Measurements from ENCODE around the gene STK36.

STK36 gene

DNA sequence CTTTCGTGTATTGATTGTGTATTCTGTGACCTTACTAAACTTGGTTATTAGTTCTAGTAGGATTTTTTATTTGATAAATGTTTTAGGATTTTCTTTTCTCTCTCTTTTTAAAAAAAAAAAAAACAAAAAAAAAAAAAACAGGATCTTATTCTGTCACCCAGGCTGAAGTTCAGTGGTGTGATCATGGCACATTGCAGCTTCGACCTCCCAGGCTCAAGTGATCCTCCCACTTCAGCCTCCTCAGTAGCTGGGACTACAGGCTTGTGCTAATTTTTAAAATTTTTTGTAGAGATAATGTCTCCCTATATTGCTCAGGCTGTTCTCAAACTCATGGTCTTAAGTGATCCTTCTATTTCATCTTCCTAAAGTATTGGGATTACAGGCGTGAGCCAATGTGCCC lies 57.8 kb downstream of the STK36 start:
- TF ChIP-seq, protein P1, sequence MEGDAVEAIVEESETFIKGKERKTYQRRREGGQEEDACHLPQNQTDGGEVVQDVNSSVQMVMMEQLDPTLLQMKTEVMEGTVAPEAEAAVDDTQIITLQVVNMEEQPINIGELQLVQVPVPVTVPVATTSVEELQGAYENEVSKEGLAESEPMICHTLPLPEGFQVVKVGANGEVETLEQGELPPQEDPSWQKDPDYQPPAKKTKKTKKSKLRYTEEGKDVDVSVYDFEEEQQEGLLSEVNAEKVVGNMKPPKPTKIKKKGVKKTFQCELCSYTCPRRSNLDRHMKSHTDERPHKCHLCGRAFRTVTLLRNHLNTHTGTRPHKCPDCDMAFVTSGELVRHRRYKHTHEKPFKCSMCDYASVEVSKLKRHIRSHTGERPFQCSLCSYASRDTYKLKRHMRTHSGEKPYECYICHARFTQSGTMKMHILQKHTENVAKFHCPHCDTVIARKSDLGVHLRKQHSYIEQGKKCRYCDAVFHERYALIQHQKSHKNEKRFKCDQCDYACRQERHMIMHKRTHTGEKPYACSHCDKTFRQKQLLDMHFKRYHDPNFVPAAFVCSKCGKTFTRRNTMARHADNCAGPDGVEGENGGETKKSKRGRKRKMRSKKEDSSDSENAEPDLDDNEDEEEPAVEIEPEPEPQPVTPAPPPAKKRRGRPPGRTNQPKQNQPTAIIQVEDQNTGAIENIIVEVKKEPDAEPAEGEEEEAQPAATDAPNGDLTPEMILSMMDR (IDR thresholded peaks at IDR 0.05; ENCODE audit: unreplicated experiment in 3 of 3), result no peak
- Mint-ChIP-seq H3K9me3 (peaks cover 20% of the 10 kb centered on the region), H3K27me3 (ENCODE audit: low read depth) (no peaks in the 10 kb centered on the region)

DNA sequence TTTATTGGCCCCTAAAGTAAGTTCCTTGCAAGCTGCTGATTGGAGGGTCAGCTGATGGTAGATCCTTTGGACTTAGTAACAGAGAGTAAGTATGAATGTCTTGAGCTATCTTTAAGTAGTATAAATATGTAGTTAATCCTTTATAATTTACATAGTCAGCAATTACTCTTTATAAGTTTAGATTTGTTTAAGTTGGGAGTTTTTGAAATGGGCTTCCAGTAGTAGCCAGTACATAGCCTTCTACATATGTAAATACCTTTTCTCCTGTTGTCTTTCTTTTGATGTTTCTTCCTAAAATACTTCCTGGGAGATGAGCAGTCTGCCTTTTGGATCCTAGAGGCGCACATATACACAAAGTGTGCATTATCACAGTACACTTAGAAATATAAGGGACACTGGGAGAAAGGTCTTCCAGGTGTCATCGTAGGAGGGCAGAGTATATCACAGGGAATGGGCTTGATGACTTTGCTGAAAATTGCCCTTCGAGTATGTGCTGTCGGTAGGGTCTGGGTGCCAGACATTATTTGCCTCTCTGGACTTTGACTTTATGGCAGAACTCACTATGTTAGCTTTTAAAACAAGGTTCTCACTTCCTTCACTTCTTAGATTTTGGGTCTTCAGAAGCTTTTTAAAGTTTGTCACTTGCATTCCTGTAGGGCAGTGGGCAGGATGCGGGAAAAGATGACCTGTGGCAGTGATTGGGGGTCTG lies 60.3 kb downstream of the STK36 start:
- H3K36me3 Mint-ChIP-seq (ENCODE audit: low read depth), result peaks cover 42% of the 10 kb centered on the region
- H3K27me3 Mint-ChIP-seq (ENCODE audit: low read depth), result no peaks in the 10 kb centered on the region
- peaks cover 6% of the 10 kb centered on the region for H3K4me1 Mint-ChIP-seq
- H3K9me3 Mint-ChIP-seq, result peaks cover 10% of the 10 kb centered on the region
- peak overlapping the region in 1 of 3 experiments; percentile 56 for H3K27ac Mint-ChIP-seq
- no peak overlapping the region for H3K4me3 Mint-ChIP-seq
- TF ChIP-seq, protein P1 (IDR thresholded peaks at IDR 0.05; ENCODE audit: unreplicated experiment in 3 of 3), result no peak

More for the DNA sequence above, 57.8 kb downstream of the STK36 start:
- Mint-ChIP-seq H3K4me1 (peaks cover 6% of the 10 kb centered on the region), H3K36me3 (ENCODE audit: low read depth) (peaks cover 61% of the 10 kb centered on the region), H3K27ac (no peak overlapping the region), H3K4me3 (no peak overlapping the region)

DNA sequence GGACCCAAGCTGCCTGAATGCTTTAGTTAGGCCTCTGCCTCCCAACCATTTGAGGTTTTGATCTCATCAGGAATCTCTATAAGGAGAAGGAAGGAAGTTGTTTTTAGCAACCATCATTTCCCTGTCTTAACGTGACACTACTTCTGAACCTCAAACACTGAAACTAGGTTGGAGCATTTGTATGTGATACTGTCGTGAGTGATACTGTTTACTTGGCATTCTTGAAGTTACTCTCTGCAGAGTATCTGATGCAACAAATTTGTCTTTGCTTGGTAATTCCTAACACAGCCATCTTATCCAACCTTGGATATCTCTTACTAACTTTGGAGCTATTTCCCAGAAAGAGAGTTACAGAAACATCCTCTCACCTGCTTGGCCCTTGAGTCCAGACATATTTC lies 60.9 kb downstream of the STK36 start:
- Mint-ChIP-seq H3K4me1 (peaks cover 6% of the 10 kb centered on the region), H3K9me3 (peaks cover 7% of the 10 kb centered on the region), H3K27me3 (ENCODE audit: low read depth) (no peaks in the 10 kb centered on the region), H3K27ac (no peak overlapping the region), H3K4me3 (no peak overlapping the region), H3K36me3 (ENCODE audit: low read depth) (peaks cover 42% of the 10 kb centered on the region)
- TF ChIP-seq, protein P1 (IDR thresholded peaks at IDR 0.05; ENCODE audit: unreplicated experiment in 3 of 3), result no peak

DNA sequence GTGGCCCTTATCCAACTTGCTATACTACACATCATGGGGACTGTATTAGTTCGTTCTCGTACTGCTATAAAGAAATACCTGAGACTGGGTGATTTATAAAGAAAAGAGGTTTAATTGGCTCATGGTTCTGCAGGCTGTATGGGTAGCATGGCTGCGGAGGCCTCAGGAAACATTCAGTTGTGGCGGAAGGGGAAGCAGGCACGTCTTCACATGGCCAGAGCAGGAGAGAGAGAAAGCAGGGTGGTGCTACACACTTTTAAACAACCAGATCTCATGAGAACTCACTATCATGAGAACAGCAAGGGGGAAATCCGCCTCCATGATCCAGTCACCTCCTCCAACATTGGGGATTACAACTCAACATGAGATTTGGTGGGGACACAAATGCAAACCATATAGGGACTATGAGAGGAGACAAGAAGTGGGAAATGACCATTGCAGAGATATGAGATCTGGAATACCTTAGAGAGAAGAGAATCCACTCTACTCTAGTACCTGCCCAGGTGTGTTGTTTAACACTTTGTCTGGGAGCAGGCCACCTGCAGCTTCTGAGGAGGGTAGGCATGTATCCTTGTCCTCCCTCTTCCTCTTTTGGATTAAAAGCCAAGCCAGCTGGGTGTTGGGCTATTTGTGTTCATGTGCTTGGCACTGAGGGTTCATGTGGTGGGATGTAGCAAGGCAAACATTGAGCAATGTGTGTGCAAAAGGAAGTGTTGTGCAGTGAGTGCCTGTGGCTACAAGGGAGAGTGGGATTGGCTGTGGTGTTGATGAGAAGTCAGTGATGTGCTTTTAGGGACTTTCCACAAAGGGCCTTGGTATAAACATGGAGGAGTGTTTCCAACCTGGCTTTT lies 61.5 kb downstream of the STK36 start:
- TF ChIP-seq, protein P1 (IDR thresholded peaks at IDR 0.05; ENCODE audit: unreplicated experiment in 3 of 3), result no peak
- H3K36me3 Mint-ChIP-seq (ENCODE audit: low read depth), result peaks cover 43% of the 10 kb centered on the region
- peaks cover 6% of the 10 kb centered on the region for H3K4me1 Mint-ChIP-seq
- H3K4me3 Mint-ChIP-seq, result no peak overlapping the region
- H3K9me3 Mint-ChIP-seq, result peaks cover 6% of the 10 kb centered on the region
- H3K27ac Mint-ChIP-seq, result no peak overlapping the region
- no peaks in the 10 kb centered on the region for H3K27me3 Mint-ChIP-seq (ENCODE audit: low read depth)

DNA sequence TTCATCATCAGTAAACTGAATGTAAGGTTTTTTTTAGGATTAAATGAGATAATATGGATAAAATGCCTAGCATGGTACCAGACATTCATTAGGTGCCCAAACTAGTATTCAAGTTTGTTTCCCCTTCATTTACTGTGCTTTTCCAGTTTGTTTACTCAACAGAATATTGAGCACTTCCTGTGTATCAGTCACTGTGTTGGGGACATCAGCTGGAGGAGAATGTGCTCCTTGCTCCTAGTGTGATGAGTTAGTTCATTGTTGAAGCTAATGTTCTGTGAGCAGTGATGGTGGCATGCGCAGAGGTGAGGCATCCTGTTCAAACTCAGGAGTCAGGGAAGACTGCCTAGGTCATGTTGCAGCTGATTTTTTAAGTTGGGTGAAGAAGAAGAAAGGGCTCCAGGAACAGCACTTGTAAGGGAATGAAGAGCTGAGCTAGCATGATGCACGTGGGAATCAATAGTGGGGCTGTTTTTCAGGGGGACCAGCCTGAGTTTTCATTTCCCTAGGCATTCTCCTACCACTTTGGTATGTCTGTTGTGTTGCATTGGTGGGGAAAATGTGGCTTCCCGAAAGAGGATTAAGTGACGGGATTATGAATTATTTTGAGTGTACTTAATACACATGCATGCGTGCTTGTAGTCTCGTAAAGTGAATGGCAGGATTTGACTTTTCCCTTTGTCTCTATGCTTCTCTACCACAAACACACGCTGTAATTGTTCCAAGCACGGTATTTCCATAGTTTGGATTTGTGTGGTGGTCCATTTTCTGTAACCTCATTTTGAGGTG lies 62.5 kb downstream of the STK36 start:
- Mint-ChIP-seq H3K27ac (no peak overlapping the region), H3K4me3 (no peak overlapping the region), H3K27me3 (ENCODE audit: low read depth) (no peaks in the 10 kb centered on the region), H3K9me3 (peaks cover 4% of the 10 kb centered on the region), H3K36me3 (ENCODE audit: low read depth) (peaks cover 43% of the 10 kb centered on the region), H3K4me1 (peaks cover 6% of the 10 kb centered on the region)
- TF ChIP-seq, protein P1 (IDR thresholded peaks at IDR 0.05; ENCODE audit: unreplicated experiment in 3 of 3), result no peak

Measured in nephron (organoid).